H9 (cell line): ENCODE measurements around the gene NFX1. TPM values are rescaled to one million over a fixed set of nuclear protein-coding genes. Genes with fewer than 3 reads are reported as not detected.

Experiments
- DNase-seq: peaks from one replicate; pipeline ENCODE4 v3.0.0-alpha.2; 2017
- H2AFZ ChIP-seq: one replicate; pipeline ENCODE4 v1.6.1; 2013; ENCODE audit warnings: mild to moderate bottlenecking, low read length, control low read depth, moderate library complexity
- H2AK5ac ChIP-seq: 2 replicates; pipeline ENCODE4 v1.6.1; 2013; ENCODE audit warnings: low read length, control low read depth, mixed read lengths; ENCODE audit not compliant: insufficient read length
- H2BK120ac ChIP-seq: one replicate; pipeline ENCODE4 v1.6.1; 2013; ENCODE audit warnings: low read depth, mild to moderate bottlenecking, low read length, control low read depth, inconsistent platforms; ENCODE audit not compliant: poor library complexity, severe bottlenecking
- H2BK12ac ChIP-seq: 2 replicates; pipeline ENCODE4 v1.6.1; 2013; ENCODE audit warnings: low read length, control low read depth, mixed read lengths, low read depth; ENCODE audit not compliant: insufficient read length
- H2BK15ac ChIP-seq: 2 replicates; pipeline ENCODE4 v1.6.1; 2013; ENCODE audit warnings: low read depth, low read length, control low read depth
- H2BK20ac ChIP-seq: one replicate; pipeline ENCODE4 v1.6.1; 2013; ENCODE audit warnings: low read depth, mild to moderate bottlenecking, low read length, control low read depth, inconsistent platforms; ENCODE audit not compliant: poor library complexity, severe bottlenecking
- H2BK5ac ChIP-seq: 2 replicates; pipeline ENCODE4 v1.6.1; 2013; ENCODE audit warnings: low read length, control low read depth, mixed read lengths; ENCODE audit not compliant: insufficient read length
- H3K14ac ChIP-seq: 2 replicates; pipeline ENCODE4 v1.6.1; 2013; ENCODE audit warnings: low read length, control low read depth; ENCODE audit not compliant: insufficient read depth
- H3K18ac ChIP-seq: 2 replicates; pipeline ENCODE4 v1.6.1; 2013; ENCODE audit warnings: low read depth, mild to moderate bottlenecking, mixed read lengths, low read length, control low read depth; ENCODE audit not compliant: insufficient read length
- H3K23ac ChIP-seq: 2 replicates; pipeline ENCODE4 v1.6.1; 2013; ENCODE audit warnings: low read length, control low read depth, mixed read lengths, low read depth; ENCODE audit not compliant: insufficient read length
- H3K23me2 ChIP-seq: 2 replicates; pipeline ENCODE4 v1.6.1; 2013; ENCODE audit warnings: low read depth, mild to moderate bottlenecking, mixed read lengths, low read length, control low read depth; ENCODE audit not compliant: insufficient read length, poor library complexity, severe bottlenecking
- H3K27ac ChIP-seq: 2 replicates; pipeline ENCODE4 v1.5.1; 2013; ENCODE audit warnings: low read length, control low read depth, mixed read lengths, low read depth; ENCODE audit not compliant: insufficient read length
- H3K27me3 ChIP-seq: 2 replicates; pipeline ENCODE4 v1.6.1; 2013; ENCODE audit warnings: low read length, control low read depth, inconsistent platforms; ENCODE audit not compliant: insufficient read depth
- H3K4ac ChIP-seq: 2 replicates; pipeline ENCODE4 v1.6.1; 2013; ENCODE audit warnings: low read depth, mild to moderate bottlenecking, control low read depth, inconsistent platforms, low read length, moderate library complexity
- H3K4me1 ChIP-seq: 2 replicates; pipeline ENCODE4 v1.6.1; 2013; ENCODE audit warnings: low read length, control low read depth, inconsistent platforms; ENCODE audit not compliant: insufficient read depth
- H3K4me2 ChIP-seq: 2 replicates; pipeline ENCODE4 v1.6.1; 2013; ENCODE audit warnings: low read length, control low read depth, mixed read lengths; ENCODE audit not compliant: insufficient read length, insufficient read depth
- H3K56ac ChIP-seq: 2 replicates; pipeline ENCODE4 v1.6.1; 2013; ENCODE audit warnings: low read depth, mild to moderate bottlenecking, mixed read lengths, low read length, control low read depth; ENCODE audit not compliant: insufficient read length
- H3K79me1 ChIP-seq: 2 replicates; pipeline ENCODE4 v1.6.1; 2013; ENCODE audit warnings: low read depth, mild to moderate bottlenecking, moderate library complexity, low read length, control low read depth, inconsistent platforms; ENCODE audit not compliant: insufficient read depth, poor library complexity, severe bottlenecking
- H3K79me2 ChIP-seq: 2 replicates; pipeline ENCODE4 v1.6.1; 2013; ENCODE audit warnings: low read length, control low read depth, inconsistent platforms; ENCODE audit not compliant: insufficient read depth
- H3K9ac ChIP-seq: 2 replicates; pipeline ENCODE4 v1.6.1; 2013; ENCODE audit warnings: low read length, control low read depth, mixed read lengths; ENCODE audit not compliant: insufficient read length; ENCODE audit errors: extremely low read depth
- H3K9me3 ChIP-seq: one replicate; pipeline ENCODE4 v1.6.1; 2013; ENCODE audit warnings: low read depth, low read length, inconsistent platforms; ENCODE audit not compliant: control insufficient read depth
- H3T11ph ChIP-seq: one replicate; pipeline ENCODE4 v1.6.1; 2013; ENCODE audit warnings: mild to moderate bottlenecking, low read length, control low read depth, inconsistent platforms
- H4K20me1 ChIP-seq: one replicate; pipeline ENCODE4 v1.6.1; 2013; ENCODE audit not compliant: control insufficient read depth, insufficient read length, insufficient read depth
- H4K5ac ChIP-seq: 2 replicates; pipeline ENCODE4 v1.6.1; 2013; ENCODE audit warnings: low read depth, mild to moderate bottlenecking, mixed read lengths, low read length, control low read depth; ENCODE audit not compliant: insufficient read length
- H4K8ac ChIP-seq: replicated peaks from 2 replicates; pipeline ENCODE4 v1.6.1; 2013; ENCODE audit warnings: low read length, control low read depth, mixed read lengths, low read depth; ENCODE audit not compliant: insufficient read length
- H4K91ac ChIP-seq: 2 replicates; pipeline ENCODE4 v1.6.1; 2013; ENCODE audit warnings: low read depth, mild to moderate bottlenecking, moderate library complexity, mixed read lengths, low read length, control low read depth; ENCODE audit not compliant: insufficient read length
- H3K27ac Mint-ChIP-seq, 3 experiments: 2 replicates in 2 of 3; 3 replicates in 1 of 3; pipeline ENCODE4 v1.8.0; 2020 to 2021; ENCODE audit warnings: mixed read lengths in 3 of 3, mild to moderate bottlenecking in 1 of 3, moderate library complexity in 1 of 3
- H3K27me3 Mint-ChIP-seq: 2 replicates; pipeline ENCODE4 v1.8.0; 2021; ENCODE audit warnings: low read depth, mild to moderate bottlenecking, moderate library complexity, mixed read lengths
- H3K36me3 Mint-ChIP-seq, 3 experiments: 2 replicates in 2 of 3; 3 replicates in 1 of 3; pipeline ENCODE4 v1.8.0; 2020 to 2021; ENCODE audit warnings: low read depth in 3 of 3, mixed read lengths in 3 of 3; ENCODE audit not compliant: insufficient read depth in 1 of 3
- H3K4me1 Mint-ChIP-seq, 2 experiments: 2 replicates each; pipeline ENCODE4 v1.8.0; 2020; ENCODE audit warnings: mixed read lengths in 2 of 2
- H3K4me3 Mint-ChIP-seq, 2 experiments: 2 replicates in 1 of 2; 3 replicates in 1 of 2; pipeline ENCODE4 v1.8.0; 2020 to 2021; ENCODE audit warnings: mild to moderate bottlenecking in 2 of 2, mixed read lengths in 2 of 2, moderate library complexity in 1 of 2
- H3K9me3 Mint-ChIP-seq, 2 experiments: 2 replicates in 1 of 2; 3 replicates in 1 of 2; pipeline ENCODE4 v1.8.0; 2020; ENCODE audit warnings: mild to moderate bottlenecking in 2 of 2, mixed read lengths in 2 of 2, moderate library complexity in 1 of 2
- CTCF ChIP-seq: fragments of 200-600 bp; sonication (generic); conservative IDR thresholded peaks from 3 replicates; pipeline ENCODE4 v1.8.0; 2021; ENCODE audit warnings: antibody characterized with exemption, mild to moderate bottlenecking
- WGBS: extraction: QIAGEN DNeasy Blood & Tissue Kit; methylation state at CpG from one replicate; pipeline ENCODE4 v1.1.7; 2013; ENCODE audit warnings: missing lambda C conversion rate, low lambda C conversion rate, mixed read lengths; ENCODE audit not compliant: insufficient read length; ENCODE audit errors: extremely low coverage; 5-methylcytosine and 5-hydroxymethylcytosine counted together
- total RNA-seq: library from RNA; stranded (reverse); gene quantifications from 2 replicates; pipeline ENCODE4 v1.2.1, GENCODE V29; 2021

Gene NFX1
- total RNA-seq, 1 experiment from 2014 or later = 35.1 TPM

DNA sequence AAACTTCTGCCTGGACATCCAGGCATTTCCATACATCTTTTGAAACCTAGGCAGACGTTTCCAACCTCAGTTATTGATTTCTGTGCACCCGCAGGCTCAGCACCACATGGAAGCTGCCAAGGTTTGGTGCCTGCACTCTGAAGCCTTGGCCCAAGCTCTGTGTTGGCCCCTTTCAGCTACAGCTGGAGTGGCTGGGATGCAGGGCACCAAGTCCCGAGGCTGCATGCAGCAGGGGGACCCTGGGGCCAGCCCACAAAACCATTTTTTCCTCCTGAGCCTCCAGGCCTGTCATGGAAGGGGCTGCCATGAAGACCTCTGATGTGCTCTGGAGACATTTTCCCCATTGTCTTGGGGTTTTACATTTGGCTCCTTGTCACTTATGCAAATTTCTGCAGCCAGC, 49.9 kb downstream of the NFX1 start:
- Histone ChIP-seq H2BK120ac (no peak overlapping the region), H3K56ac (no peak overlapping the region), H2BK5ac (no peak overlapping the region), H3K4me2 (no peak overlapping the region), H3K4ac (no peak overlapping the region), H4K91ac (no peak overlapping the region), H3T11ph (no peak overlapping the region), H2AFZ (no peak overlapping the region), H3K14ac (no peak overlapping the region), H4K20me1 (no peaks in the 10 kb centered on the region), H3K27ac (no peak overlapping the region), H2BK20ac (no peak overlapping the region), H4K8ac (no peak overlapping the region), H4K5ac (no peak overlapping the region), H2BK15ac (no peak overlapping the region), H2AK5ac (no peak overlapping the region), H3K9ac (no peak overlapping the region), H3K79me2 (no peaks in the 10 kb centered on the region), H3K23ac (no peak overlapping the region), H3K4me1 (no peaks in the 10 kb centered on the region), H2BK12ac (no peak overlapping the region), H3K27me3 (no peaks in the 10 kb centered on the region), H3K79me1 (no peaks in the 10 kb centered on the region), H3K18ac (no peak overlapping the region), H3K23me2 (no peaks in the 10 kb centered on the region), H3K9me3 (peaks cover 29% of the 10 kb centered on the region)
- peaks cover 51 to 84% (median 71%) of the 10 kb centered on the region in 3 experiments for H3K36me3 Mint-ChIP-seq
- peaks cover 26 to 30% of the 10 kb centered on the region in 2 experiments for H3K9me3 Mint-ChIP-seq
- TF ChIP-seq CTCF = no peak
- H3K4me1 Mint-ChIP-seq = no peaks in the 10 kb centered on the region
- no peak overlapping the region for H3K4me3 Mint-ChIP-seq
- no peak for DNase-seq
- WGBS = no CpG with 5 or more reads among the region's 3 CpGs
- no peak overlapping the region for H3K27ac Mint-ChIP-seq
- no peaks in the 10 kb centered on the region for H3K27me3 Mint-ChIP-seq
